Measurements from ENCODE around the gene CYSTM1. TPM values are rescaled to one million over a fixed set of nuclear protein-coding genes. Genes with fewer than 3 reads are reported as not detected.

Gene CYSTM1
- total RNA-seq, 4 donors from 2014 or later, result 44.9 to 77.6 (median 63.5) TPM

GRCh38 chr5:140219068-140219991, 44.3 kb downstream of the CYSTM1 start:
- Histone ChIP-seq H3K4me3 (no peak overlapping the region), H3K4me1 (peaks cover 0 to 21% (median 0%) of the 10 kb centered on the region in 4 donors), H3K27me3 (no peaks in the 10 kb centered on the region), H3K36me3 (no peaks in the 10 kb centered on the region), H3K9me3 (no peaks in the 10 kb centered on the region), H3K27ac (peak overlapping the region in 1 of 4 donors; percentile 9)
- TF ChIP-seq EP300 (IDR thresholded peaks at IDR 0.05), result no peak
- no peak for TF ChIP-seq POLR2A (IDR thresholded peaks at IDR 0.05)
- no peak for TF ChIP-seq CTCF (IDR thresholded peaks at IDR 0.05)
- no peak for DNase-seq (ENCODE audit: low spot score in 2 of 2)
- WGBS, 2 donors, result 79 to 88% methylated on average over 9 of the region's 9 CpGs

GRCh38 chr5:140220032-140220697, 45.2 kb downstream of the CYSTM1 start:
- TF ChIP-seq CTCF (IDR thresholded peaks at IDR 0.05), result no peak
- no peak for TF ChIP-seq EP300 (IDR thresholded peaks at IDR 0.05)
- TF ChIP-seq POLR2A (IDR thresholded peaks at IDR 0.05), result no peak

GRCh38 chr5:140220698-140221064, 45.7 kb downstream of the CYSTM1 start:
- H3K27ac ChIP-seq, result no peak overlapping the region
- DNase-seq (ENCODE audit: low spot score in 2 of 2), result no peak
- H3K9me3 ChIP-seq, result no peaks in the 10 kb centered on the region
- H3K4me3 ChIP-seq, result no peak overlapping the region
- 56 to 70% methylated on average over 1 of the region's 1 CpG for WGBS, 2 donors
- no peaks in the 10 kb centered on the region for H3K27me3 ChIP-seq
- H3K4me1 ChIP-seq, result peaks cover 0 to 19% (median 0%) of the 10 kb centered on the region in 4 donors
- no peaks in the 10 kb centered on the region for H3K36me3 ChIP-seq
- TF ChIP-seq CTCF (IDR thresholded peaks at IDR 0.05) (no peak), EP300 (IDR thresholded peaks at IDR 0.05) (no peak), POLR2A (IDR thresholded peaks at IDR 0.05) (no peak)

More at GRCh38 chr5:140220032-140220697, 45.2 kb downstream of the CYSTM1 start:
- Histone ChIP-seq H3K9me3 (no peaks in the 10 kb centered on the region), H3K36me3 (no peaks in the 10 kb centered on the region), H3K4me3 (no peak overlapping the region), H3K4me1 (peaks cover 0 to 22% (median 0%) of the 10 kb centered on the region in 4 donors), H3K27ac (peak overlapping the region in 1 of 4 donors; percentile 9), H3K27me3 (no peaks in the 10 kb centered on the region)
- WGBS, 2 donors, result 78 to 85% methylated on average over 3 of the region's 3 CpGs
- DNase-seq (ENCODE audit: low spot score in 2 of 2), result no peak

GRCh38 chr5:140221697-140222223, 46.8 kb downstream of the CYSTM1 start:
- peak overlapping the region in 1 of 4 donors; percentile 32 for H3K27ac ChIP-seq
- H3K27me3 ChIP-seq, result no peaks in the 10 kb centered on the region
- WGBS, 2 donors, result 73 to 77% methylated on average over 5 of the region's 5 CpGs
- no peak overlapping the region for H3K4me3 ChIP-seq
- TF ChIP-seq CTCF (IDR thresholded peaks at IDR 0.05) (no peak), EP300 (IDR thresholded peaks at IDR 0.05) (no peak), POLR2A (IDR thresholded peaks at IDR 0.05) (no peak)
- H3K36me3 ChIP-seq, result no peaks in the 10 kb centered on the region
- no peaks in the 10 kb centered on the region for H3K9me3 ChIP-seq
- DNase-seq (ENCODE audit: low spot score in 2 of 2), result no peak
- peaks cover 0 to 18% (median 0%) of the 10 kb centered on the region in 4 donors for H3K4me1 ChIP-seq
